ENCODE measurements around the gene ARHGAP22.

DNA sequence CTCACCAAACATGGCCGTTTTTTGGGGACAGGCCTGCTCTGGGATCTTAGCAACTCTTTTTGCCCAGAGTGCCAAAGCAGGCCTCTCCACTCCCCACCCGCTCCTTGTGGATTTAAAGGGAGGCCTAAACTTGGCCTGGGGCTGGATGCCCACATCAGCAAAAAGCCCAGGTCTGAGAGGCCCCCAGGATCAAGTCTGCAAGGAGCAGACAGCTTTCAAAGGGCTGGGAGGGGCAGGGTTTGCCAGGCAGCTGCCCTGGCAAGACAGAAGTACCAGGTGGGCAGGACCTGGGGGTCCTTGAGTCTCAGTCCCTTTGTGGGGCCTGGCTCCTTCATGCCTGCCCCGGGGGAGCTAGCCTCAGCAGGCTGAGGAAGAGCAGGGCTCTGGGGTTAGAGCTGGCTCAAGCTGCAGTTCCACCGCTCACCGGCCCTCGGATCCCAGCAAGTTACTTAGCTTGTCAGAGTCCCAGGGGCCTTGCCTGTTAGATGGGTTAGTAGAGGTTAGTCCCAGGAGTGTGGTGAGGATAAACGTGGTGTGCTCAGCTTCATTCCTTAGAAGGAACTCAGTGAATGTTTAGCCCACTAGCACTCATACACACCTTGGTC, 56.2 kb downstream of the ARHGAP22 start:
- TF ChIP-seq POLR2A (IDR thresholded peaks at IDR 0.05; ENCODE audit: low read depth, low read length) (no peak), TAF1 (IDR thresholded peaks at IDR 0.05; ENCODE audit: low read depth, low read length) (no peak), SPI1 (IDR thresholded peaks at IDR 0.05; ENCODE audit: low read depth, low read length) (no peak), PAX5 (IDR thresholded peaks at IDR 0.05; ENCODE audit: insufficient read depth, low read length, severe bottlenecking) (no peak), POLR2AphosphoS5 (IDR thresholded peaks at IDR 0.05; ENCODE audit: low read depth, low read length) (no peak), POU2F2 (IDR thresholded peaks at IDR 0.05; ENCODE audit: low read depth, low read length) (no peak)
